ENCODE measurements around the gene TENM3. TPM values are rescaled to one million over a fixed set of nuclear protein-coding genes. Genes with fewer than 3 reads are reported as not detected.

Gene TENM3
- total RNA-seq, 1 experiment from 2014 or later: not detected

DNA sequence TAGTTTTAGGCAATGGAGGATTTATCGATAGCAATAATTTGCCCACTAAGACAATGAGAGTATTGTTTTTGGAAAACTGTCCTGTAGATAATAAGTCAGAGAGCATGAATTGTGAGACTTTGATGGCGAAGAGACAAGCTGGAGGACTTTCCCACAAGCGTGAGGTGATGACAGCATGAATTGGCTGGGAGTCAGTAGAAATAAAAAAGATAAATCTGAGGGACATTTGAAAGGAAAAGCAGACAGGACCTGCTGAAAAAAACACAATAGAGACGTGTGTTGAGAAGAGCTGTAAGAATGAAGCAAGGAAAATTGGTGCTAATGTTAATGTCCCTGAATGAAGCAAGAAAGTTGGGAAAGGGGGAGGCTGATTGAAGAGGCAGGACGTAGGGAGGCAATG is 440.5 kb downstream of the TENM3 start:
- ChIA-PET POLR2A (ENCODE audit: unreplicated experiment) (no interaction called here), CTCF (no interaction called here)

GRCh38 chr4:182684796-182685195 is 441.6 kb downstream of the TENM3 start:
- CTCF ChIA-PET: no interaction called here
- Histone ChIP-seq H3K4me1 (replicated peaks; ENCODE audit: insufficient read depth) (no peaks in the 10 kb centered on the region), H3K4me3 (no peak overlapping the region), H3K27me3 (ENCODE audit: insufficient read depth, low read depth) (peaks cover 13% of the 10 kb centered on the region), H3K9me3 (ENCODE audit: insufficient read depth, low read depth) (no peaks in the 10 kb centered on the region), H4K20me1 (ENCODE audit: insufficient read depth) (no peaks in the 10 kb centered on the region), H2AFZ (no peak overlapping the region), H3K79me2 (ENCODE audit: low read depth) (no peaks in the 10 kb centered on the region), H3K9me2 (ENCODE audit: insufficient read depth) (no peaks in the 10 kb centered on the region), H3K4me2 (no peak overlapping the region), H3K27ac (no peak overlapping the region), H3F3A (ENCODE audit: insufficient read depth, low read depth) (no peaks in the 10 kb centered on the region), H3K36me3 (ENCODE audit: low read depth) (no peaks in the 10 kb centered on the region)
- intact Hi-C loops (cut with micrococcal nuclease; ENCODE audit: unreplicated experiment): no loop called here
- no TSS peak for BruUV-seq (replicated peaks)
- POLR2A ChIA-PET (ENCODE audit: unreplicated experiment): no interaction called here
- DNase-seq: no peak
- no peak for TF ChIP-seq EZH2 (IDR thresholded peaks at IDR 0.05; ENCODE audit: low read depth)
- TF ChIP-seq, protein P1, sequence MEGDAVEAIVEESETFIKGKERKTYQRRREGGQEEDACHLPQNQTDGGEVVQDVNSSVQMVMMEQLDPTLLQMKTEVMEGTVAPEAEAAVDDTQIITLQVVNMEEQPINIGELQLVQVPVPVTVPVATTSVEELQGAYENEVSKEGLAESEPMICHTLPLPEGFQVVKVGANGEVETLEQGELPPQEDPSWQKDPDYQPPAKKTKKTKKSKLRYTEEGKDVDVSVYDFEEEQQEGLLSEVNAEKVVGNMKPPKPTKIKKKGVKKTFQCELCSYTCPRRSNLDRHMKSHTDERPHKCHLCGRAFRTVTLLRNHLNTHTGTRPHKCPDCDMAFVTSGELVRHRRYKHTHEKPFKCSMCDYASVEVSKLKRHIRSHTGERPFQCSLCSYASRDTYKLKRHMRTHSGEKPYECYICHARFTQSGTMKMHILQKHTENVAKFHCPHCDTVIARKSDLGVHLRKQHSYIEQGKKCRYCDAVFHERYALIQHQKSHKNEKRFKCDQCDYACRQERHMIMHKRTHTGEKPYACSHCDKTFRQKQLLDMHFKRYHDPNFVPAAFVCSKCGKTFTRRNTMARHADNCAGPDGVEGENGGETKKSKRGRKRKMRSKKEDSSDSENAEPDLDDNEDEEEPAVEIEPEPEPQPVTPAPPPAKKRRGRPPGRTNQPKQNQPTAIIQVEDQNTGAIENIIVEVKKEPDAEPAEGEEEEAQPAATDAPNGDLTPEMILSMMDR (conservative IDR thresholded peaks at IDR 0.05): no peak

More for the DNA sequence above, 440.5 kb downstream of the TENM3 start:
- Histone ChIP-seq H4K20me1 (ENCODE audit: insufficient read depth) (no peaks in the 10 kb centered on the region), H2AFZ (no peak overlapping the region), H3K9me3 (ENCODE audit: insufficient read depth, low read depth) (no peaks in the 10 kb centered on the region), H3K27ac (no peak overlapping the region), H3K4me3 (no peak overlapping the region), H3K9me2 (ENCODE audit: insufficient read depth) (no peaks in the 10 kb centered on the region), H3F3A (ENCODE audit: insufficient read depth, low read depth) (no peaks in the 10 kb centered on the region), H3K79me2 (ENCODE audit: low read depth) (no peaks in the 10 kb centered on the region), H3K4me2 (no peak overlapping the region), H3K27me3 (ENCODE audit: insufficient read depth, low read depth) (peaks cover 19% of the 10 kb centered on the region), H3K4me1 (replicated peaks; ENCODE audit: insufficient read depth) (no peaks in the 10 kb centered on the region), H3K36me3 (ENCODE audit: low read depth) (no peaks in the 10 kb centered on the region)
- DNase-seq: no peak
- BruUV-seq (replicated peaks): no TSS peak
- no peak for TF ChIP-seq EZH2 (IDR thresholded peaks at IDR 0.05; ENCODE audit: low read depth)
- TF ChIP-seq, protein P1 (conservative IDR thresholded peaks at IDR 0.05): no peak
- intact Hi-C loops (cut with micrococcal nuclease; ENCODE audit: unreplicated experiment): no loop called here

DNA sequence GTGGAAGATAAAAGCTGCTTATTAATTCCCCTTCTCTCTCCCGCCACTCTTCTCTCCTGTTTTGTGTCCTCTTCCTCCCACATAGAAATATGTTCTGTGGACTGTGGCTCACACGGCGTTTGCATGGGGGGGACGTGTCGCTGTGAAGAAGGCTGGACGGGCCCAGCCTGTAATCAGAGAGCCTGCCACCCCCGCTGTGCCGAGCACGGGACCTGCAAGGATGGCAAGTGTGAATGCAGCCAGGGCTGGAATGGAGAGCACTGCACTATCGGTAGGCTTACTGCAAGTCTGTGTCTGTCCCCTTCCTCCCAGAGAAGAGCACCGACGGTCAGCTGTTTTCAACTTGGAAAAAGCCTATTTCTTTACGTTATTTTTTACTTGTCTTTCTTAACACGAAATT is 444.9 kb downstream of the TENM3 start:
- intact Hi-C loops (cut with micrococcal nuclease; ENCODE audit: unreplicated experiment): no loop called here
- Histone ChIP-seq H3K4me1 (replicated peaks; ENCODE audit: insufficient read depth) (no peaks in the 10 kb centered on the region), H3K4me2 (no peak overlapping the region), H3K36me3 (ENCODE audit: low read depth) (no peaks in the 10 kb centered on the region), H3K4me3 (no peak overlapping the region), H3K9me3 (ENCODE audit: insufficient read depth, low read depth) (no peaks in the 10 kb centered on the region), H3K27ac (no peak overlapping the region), H3K79me2 (ENCODE audit: low read depth) (no peaks in the 10 kb centered on the region), H3K27me3 (ENCODE audit: insufficient read depth, low read depth) (peaks cover 5% of the 10 kb centered on the region), H2AFZ (no peak overlapping the region), H3F3A (ENCODE audit: insufficient read depth, low read depth) (no peaks in the 10 kb centered on the region), H3K9me2 (ENCODE audit: insufficient read depth) (no peaks in the 10 kb centered on the region), H4K20me1 (ENCODE audit: insufficient read depth) (no peaks in the 10 kb centered on the region)
- ChIA-PET CTCF (no interaction called here), POLR2A (ENCODE audit: unreplicated experiment) (no interaction called here)
- TF ChIP-seq, protein P1 (conservative IDR thresholded peaks at IDR 0.05): no peak
- TF ChIP-seq EZH2 (IDR thresholded peaks at IDR 0.05; ENCODE audit: low read depth): no peak
- no TSS peak for BruUV-seq (replicated peaks)
- no peak for DNase-seq
